K562 (cell line): ENCODE results near the gene OPA3. TPM values are rescaled to one million over a fixed set of nuclear protein-coding genes. Genes with fewer than 3 reads are reported as not detected.

Source experiments
- ATAC-seq: fragments of 200-7000 bp; cut with Tn5 transposase; 3 replicates; pipeline ENCODE4 v1.9.1; 2020; ENCODE audit warnings: moderate library complexity
- BruUV-seq: library from RNA; stranded (reverse); fragments of 400-500 nt; replicated peaks from 2 replicates; lab custom pipeline; 2021; lab: Mats Ljungman, UMichigan
- CTCF ChIA-PET: fragments of 300-600 bp; formaldehyde crosslinking; extraction: SDS; loops from one replicate; lab custom pipeline; 2021; ENCODE audit warnings: low intra/inter-chr PET ratio; lab: Yijun Ruan, JAX
- POLR2A ChIA-PET: fragments of 300-600, 350-650 bp; sonication (Branson Sonifier 250); formaldehyde crosslinking; extraction: SDS; loops from one replicate; lab custom pipeline; 2021; ENCODE audit warnings: antibody characterized with exemption, inconsistent platforms; lab: Yijun Ruan, JAX
- DNase-seq, 4 experiments: peaks; one replicate each; pipeline versions ENCODE4 v3.0.0 to v3.0.0-alpha.2; 2011 to 2018; ENCODE audit warnings: low spot score in 3 of 4, mixed read lengths in 3 of 4; ENCODE audit errors: extremely low read depth in 1 of 4
- FAIRE-seq: peaks from 2 replicates; lab custom pipeline; 2011; peaks lifted over from hg19 to GRCh38; lab: Jason Lieb, UNC
- H2AFZ ChIP-seq: 2 replicates; pipeline ENCODE4 v1.6.0; 2011; ENCODE audit warnings: low read depth, low read length, control low read depth, inconsistent platforms
- H3K27ac ChIP-seq: fragments of 200-600 bp; 3 replicates; pipeline ENCODE4 v1.8.0; 2011; ENCODE audit warnings: low read depth, mild to moderate bottlenecking, control low read depth, inconsistent platforms, low read length, moderate library complexity, mixed read lengths; ENCODE audit errors: extremely low read depth
- H3K27me3 ChIP-seq, 2 experiments: fragments of 300-600 bp in 1 of 2; 2 replicates in 1 of 2; 3 replicates in 1 of 2; pipeline versions ENCODE4 v1.6.0 to v1.8.0; 2011; ENCODE audit warnings: inconsistent platforms in 2 of 2, low read length in 2 of 2, mild to moderate bottlenecking in 1 of 2, mixed read lengths in 1 of 2, moderate library complexity in 1 of 2; ENCODE audit not compliant: control insufficient read depth in 2 of 2, insufficient read depth in 2 of 2
- H3K36me3 ChIP-seq: fragments of 300-600 bp; 3 replicates; pipeline ENCODE4 v1.8.0; 2011; ENCODE audit warnings: mild to moderate bottlenecking, low read length, inconsistent platforms; ENCODE audit not compliant: control insufficient read depth, insufficient read depth
- H3K4me1 ChIP-seq, 2 experiments: fragments of 200-600 bp in 1 of 2; replicated peaks in 1 of 2; 2 replicates in 1 of 2; 3 replicates in 1 of 2; pipeline versions ENCODE4 v1.5.1 to v1.8.0; 2011; ENCODE audit warnings: inconsistent platforms in 2 of 2, low read length in 2 of 2, mild to moderate bottlenecking in 1 of 2, mixed read lengths in 1 of 2, moderate library complexity in 1 of 2; ENCODE audit not compliant: control insufficient read depth in 2 of 2, insufficient read depth in 2 of 2
- H3K4me2 ChIP-seq: 2 replicates; pipeline ENCODE4 v1.6.1; 2011; ENCODE audit warnings: low read length, control low read depth, inconsistent platforms, mixed read lengths; ENCODE audit not compliant: insufficient read depth
- H3K4me3 ChIP-seq: fragments of 200-600 bp; sonication (generic), shearing (Covaris generic); 2 replicates; pipeline ENCODE4 v1.5.1; 2016; ENCODE audit warnings: control low read depth, inconsistent platforms
- H3K79me2 ChIP-seq: fragments of 200-600 bp; 3 replicates; pipeline ENCODE4 v1.8.0; 2011; ENCODE audit warnings: low read length, inconsistent platforms; ENCODE audit not compliant: control insufficient read depth, insufficient read depth
- H3K9ac ChIP-seq, 2 experiments: 2 replicates each; pipeline versions ENCODE4 v1.6.0 to v1.6.1; 2011; ENCODE audit warnings: low read depth in 2 of 2, low read length in 2 of 2, control low read depth in 1 of 2, inconsistent platforms in 1 of 2, mild to moderate bottlenecking in 1 of 2, mixed read lengths in 1 of 2; ENCODE audit not compliant: insufficient read depth in 1 of 2
- H3K9me1 ChIP-seq: one replicate; pipeline ENCODE4 v1.6.0; 2011; ENCODE audit warnings: inconsistent platforms, mild to moderate bottlenecking, low read length, moderate library complexity; ENCODE audit not compliant: control insufficient read depth, insufficient read depth
- H3K9me3 ChIP-seq: replicated peaks from 2 replicates; pipeline ENCODE4 v1.5.1; 2011; ENCODE audit warnings: low read depth, low read length, inconsistent platforms; ENCODE audit not compliant: control insufficient read depth, insufficient read depth
- H4K20me1 ChIP-seq: replicated peaks from 2 replicates; pipeline ENCODE4 v1.6.1; 2011; ENCODE audit warnings: low read length, inconsistent platforms, mixed read lengths; ENCODE audit not compliant: control insufficient read depth, insufficient read depth
- FOXA3 ChIP-seq, 2 experiments: fragments of 450-650 bp in 1 of 2; sonication (generic) in 1 of 2; formaldehyde crosslinking; IDR thresholded peaks in 1 of 2; conservative IDR thresholded peaks in 1 of 2; 2 replicates each; pipeline versions ENCODE4 v1.4.0 to v1.8.0; 2020 to 2022; ENCODE audit warnings: mild to moderate bottlenecking in 2 of 2, missing genetic modification reagents in 1 of 2
- FOXJ2 ChIP-seq: fragments of 200-800 bp; sonication (Bioruptor generic); IDR thresholded peaks from 2 replicates; pipeline ENCODE4 v1.6.1; 2016; ENCODE audit warnings: missing genetic modification characterization, missing compliant biosample characterization
- GTF2B ChIP-seq: IDR thresholded peaks from 2 replicates; pipeline ENCODE4 v1.6.1; 2011; ENCODE audit not compliant: insufficient read length; ENCODE audit errors: extremely low read depth
- NFE2L1 ChIP-seq: fragments of 450-650 bp; IDR thresholded peaks from 2 replicates; pipeline ENCODE4 v1.6.1; 2016; ENCODE audit warnings: missing genetic modification characterization, low read depth, mild to moderate bottlenecking, missing compliant biosample characterization, moderate library complexity, borderline replicate concordance
- SETDB1 ChIP-seq: IDR thresholded peaks from one replicate; pipeline ENCODE4 v1.6.1; 2012; ENCODE audit warnings: low read length, control low read depth, inconsistent platforms
- SNAPC5 ChIP-seq: fragments of 250-450 bp; sonication (Bioruptor Pico); IDR thresholded peaks from 2 replicates; pipeline ENCODE4 v1.8.0; 2021; ENCODE audit warnings: moderate library complexity, mild to moderate bottlenecking, inconsistent platforms
- ZEB2 ChIP-seq: fragments of 450-650 bp; IDR thresholded peaks from 2 replicates; pipeline ENCODE4 v1.6.1; 2016
- ZNF140 ChIP-seq: fragments of 250-450 bp; sonication (Bioruptor Pico); IDR thresholded peaks from 2 replicates; pipeline ENCODE4 v1.8.0; 2021; ENCODE audit warnings: moderate library complexity, mild to moderate bottlenecking, inconsistent platforms
- ZNF445 ChIP-seq: fragments of 250-450 bp; sonication (Bioruptor Pico); IDR thresholded peaks from 2 replicates; pipeline ENCODE4 v1.4.0; 2020; ENCODE audit warnings: low read depth, mild to moderate bottlenecking, moderate library complexity
- WGBS: fragments of 100-300 bp; shearing (Covaris generic); methylation state at CpG from one replicate; pipeline ENCODE4 v1.1.6; 2016; ENCODE audit warnings: low coverage, mixed read lengths; ENCODE audit not compliant: insufficient coverage; ENCODE audit errors: missing lambda C conversion rate; 5-methylcytosine and 5-hydroxymethylcytosine counted together
- in situ Hi-C: fragments of 300-500 bp; cut with MboI; formaldehyde crosslinking; loops from 4 replicates; pipeline ENCODE4 v1.15.0; 2018; ENCODE audit warnings: inconsistent platforms, mixed read lengths
- intact Hi-C: fragments of 100-400 bp; cut with micrococcal nuclease; formaldehyde crosslinking; loops from 2 replicates; pipeline ENCODE4 v1.14.2; 2022
- polyA plus RNA-seq, 8 experiments: library from polyadenylated mRNA; depleted of rRNA in 4 of 8; stranded (reverse) in 5 of 8; unstranded in 3 of 8; fragments of >200 nt; fragmentation: Nextera tagmentation in 2 of 8; fragmentation: Illumina TruSeq in 1 of 8; extraction: Ambion mirVana in 2 of 8; extraction: Trizol in 1 of 8; gene quantifications; 2 replicates each; pipeline versions ENCODE4 v1.2.1 to v1.2.3, GENCODE V29; 2011 to 2014; ENCODE audit warnings: inconsistent platforms in 1 of 8, missing spikeins in 1 of 8
- total RNA-seq, 7 experiments: library from RNA; depleted of rRNA in 6 of 7; stranded (reverse); fragments of >200 nt in 6 of 7; fragmentation: Illumina TruSeq in 2 of 7; extraction: Trizol in 2 of 7; gene quantifications; 2 replicates each; pipeline versions ENCODE4 v1.2.1 to v1.2.3, GENCODE V29; 2011 to 2021; ENCODE audit warnings: low replicate concordance in 1 of 7

OPA3 gene
- total and polyA plus RNA-seq, 9 of the 15 experiments (the other 6 are each of a cell fraction or from before 2014, with no cell fraction given) = 1.4 to 18.8 (median 9.0) TPM

- intact Hi-C loops (no loop called here), in situ Hi-C loops (no loop called here)
- POLR2A ChIA-PET = interaction anchor here (0.6 to 2.4 kb wide), 3 partner anchors 11 to 31 kb away, joined by 4 to 10 read pairs (median 5); no protein-coding TSS in a partner anchor
- WGBS = 60% methylated on average over 10 of the region's 10 CpGs
- H3K9ac ChIP-seq = peak overlapping the region in 1 of 2 experiments; percentile 1; a peak in 1 of 4 replicates
- no peaks in the 10 kb centered on the region for H3K9me1 ChIP-seq
- 0 out of 2 replicates have a peak, but pooled peaks cover 3% of the 10 kb centered on the region for H4K20me1 ChIP-seq
- H3K9me3 ChIP-seq = no peaks in the 10 kb centered on the region
- no peak for FAIRE-seq
- peak in 1 of 4 experiments; percentile 8 for DNase-seq
- H3K27ac ChIP-seq = no peak overlapping the region
- CTCF ChIA-PET = no interaction called here
- TF ChIP-seq SNAPC5 (CRISPR knock-in tag) (no peak), SETDB1 (no peak), GTF2B (no peak), ZEB2 (no peak), ZNF445 (no peak), FOXA3 (CRISPR knock-in tag; conservative IDR thresholded peaks at IDR 0.05 in 1 of 2, IDR thresholded peaks at IDR 0.05 in 1 of 2) (no peak), NFE2L1 (tag) (no peak), ZNF140 (CRISPR knock-in tag) (no peak), FOXJ2 (tag) (no peak)
- H3K4me3 ChIP-seq = no peak overlapping the region
- peak; percentile 34; the same call in 1 of the 3 replicates for ATAC-seq
- H3K27me3 ChIP-seq = no peaks in the 10 kb centered on the region
- H3K4me2 ChIP-seq = no peak overlapping the region
- no peaks in the 10 kb centered on the region; the same call in 2 of the 3 replicates for H3K79me2 ChIP-seq
- no TSS peak for BruUV-seq
- no peak overlapping the region for H2AFZ ChIP-seq
- no peaks in the 10 kb centered on the region; a peak in 2 of 5 replicates for H3K4me1 ChIP-seq
- no peaks in the 10 kb centered on the region; the same call in 2 of the 3 replicates for H3K36me3 ChIP-seq
Measured at GRCh38 chr19:45547211-45547770, 37.3 kb downstream of the OPA3 start.
